ENCODE results near the gene RASGRP4.

DNA sequence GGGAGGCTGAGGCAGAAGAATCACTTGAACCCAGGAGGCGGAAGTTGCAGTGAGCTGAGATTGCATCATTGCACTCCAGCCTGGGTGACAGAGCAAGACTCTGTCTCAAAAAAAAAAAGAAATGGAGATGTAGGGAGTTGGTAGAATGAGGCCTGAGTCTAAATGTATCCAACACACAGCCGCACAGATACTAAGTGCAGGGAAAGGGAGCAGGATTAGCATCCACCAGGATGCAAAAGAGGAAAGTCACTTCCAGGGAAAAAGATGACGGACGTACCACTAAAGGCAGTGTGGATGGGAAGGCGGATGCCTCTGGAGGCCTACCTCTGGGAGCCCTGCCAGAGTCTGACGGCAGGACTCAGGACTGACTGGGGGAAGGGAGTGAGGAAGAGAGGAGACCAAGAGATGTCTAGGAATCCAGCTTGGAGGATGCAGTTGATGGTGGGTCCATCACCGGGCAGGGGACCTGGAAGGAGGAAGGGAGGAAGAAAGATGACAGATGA, 16.3 kb downstream of the RASGRP4 start:
- TF ChIP-seq EZH2phosphoT487 (IDR thresholded peaks at IDR 0.05; ENCODE audit: borderline replicate concordance, low read length) = no peak
- TF ChIP-seq, protein P1, sequence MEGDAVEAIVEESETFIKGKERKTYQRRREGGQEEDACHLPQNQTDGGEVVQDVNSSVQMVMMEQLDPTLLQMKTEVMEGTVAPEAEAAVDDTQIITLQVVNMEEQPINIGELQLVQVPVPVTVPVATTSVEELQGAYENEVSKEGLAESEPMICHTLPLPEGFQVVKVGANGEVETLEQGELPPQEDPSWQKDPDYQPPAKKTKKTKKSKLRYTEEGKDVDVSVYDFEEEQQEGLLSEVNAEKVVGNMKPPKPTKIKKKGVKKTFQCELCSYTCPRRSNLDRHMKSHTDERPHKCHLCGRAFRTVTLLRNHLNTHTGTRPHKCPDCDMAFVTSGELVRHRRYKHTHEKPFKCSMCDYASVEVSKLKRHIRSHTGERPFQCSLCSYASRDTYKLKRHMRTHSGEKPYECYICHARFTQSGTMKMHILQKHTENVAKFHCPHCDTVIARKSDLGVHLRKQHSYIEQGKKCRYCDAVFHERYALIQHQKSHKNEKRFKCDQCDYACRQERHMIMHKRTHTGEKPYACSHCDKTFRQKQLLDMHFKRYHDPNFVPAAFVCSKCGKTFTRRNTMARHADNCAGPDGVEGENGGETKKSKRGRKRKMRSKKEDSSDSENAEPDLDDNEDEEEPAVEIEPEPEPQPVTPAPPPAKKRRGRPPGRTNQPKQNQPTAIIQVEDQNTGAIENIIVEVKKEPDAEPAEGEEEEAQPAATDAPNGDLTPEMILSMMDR (conservative IDR thresholded peaks at IDR 0.05; ENCODE audit: low read depth, low read length) = no peak
- TF ChIP-seq EZH2 (IDR thresholded peaks at IDR 0.05; ENCODE audit: low read length, unreplicated experiment) = no peak

All from PC-3 (cell line).